ENCODE measurements around the gene PDPK1.
"Not testable (repeated sequence)": the region's sequence is repeated elsewhere in the genome, so short reads cannot be mapped to it uniquely, and the experiment has no call there.

The PDPK1 gene

DNA sequence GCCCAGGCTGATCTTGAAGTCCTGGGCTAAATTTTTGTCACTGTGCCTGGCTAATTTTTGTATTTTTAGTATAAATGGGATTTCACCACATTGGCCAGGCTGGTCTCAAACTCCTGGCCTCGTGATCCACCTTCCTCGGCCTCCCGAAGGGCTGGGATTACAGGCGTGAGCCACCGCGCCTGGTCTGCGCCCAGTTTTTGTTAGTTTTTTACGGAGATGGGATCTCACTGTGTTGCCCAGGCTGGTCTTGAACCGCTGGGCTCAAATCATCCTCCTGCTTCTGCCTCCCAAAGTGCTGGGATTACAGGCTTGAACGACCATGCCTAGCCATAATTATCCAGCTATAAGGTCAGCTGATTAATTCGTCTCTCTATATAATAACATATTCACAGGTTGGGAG is 3.9 kb upstream of the PDPK1 start:
- 98% methylated on average over 8 of the region's 11 CpGs for WGBS

DNA sequence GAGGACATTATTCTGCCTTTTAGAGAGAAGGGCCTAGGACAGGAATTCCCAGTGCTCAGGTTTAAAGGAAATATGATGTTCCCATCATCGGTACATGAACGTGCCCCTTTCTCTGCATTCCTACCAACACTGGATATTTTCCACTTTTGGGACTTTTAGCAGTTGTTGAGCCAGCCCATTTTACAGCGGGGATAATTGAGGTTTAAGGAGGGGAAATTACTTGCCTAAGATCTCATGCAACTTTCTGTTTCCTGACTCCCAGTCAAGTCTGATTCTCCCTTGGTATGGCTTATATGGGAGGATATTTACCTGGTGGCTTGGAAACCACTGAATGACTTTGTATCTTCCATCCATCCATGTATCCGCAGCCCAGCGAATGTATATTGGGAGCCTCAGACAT is 3.5 kb upstream of the PDPK1 start:
- H3K18ac ChIP-seq (ENCODE audit: low read depth in 1 of 2, low read length in 2 of 2); DNase-seq; H4K8ac ChIP-seq (ENCODE audit: low read length); H3K4me3 ChIP-seq (ENCODE audit: insufficient read depth in 1 of 2, low read depth in 1 of 2, low read length in 2 of 2); H3K23ac ChIP-seq (ENCODE audit: low read length in 2 of 2); H3K27ac ChIP-seq (ENCODE audit: low read length, poor library complexity, severe bottlenecking); H2BK5ac ChIP-seq (ENCODE audit: low read depth, low read length, poor library complexity, severe bottlenecking); H4K91ac ChIP-seq (ENCODE audit: low read length); H3K9me3 ChIP-seq (ENCODE audit: control insufficient read depth, low read length); H2AFZ ChIP-seq (ENCODE audit: low read depth, low read length); H3K4me2 ChIP-seq (ENCODE audit: low read length, poor library complexity, severe bottlenecking); H2AK5ac ChIP-seq (ENCODE audit: low read length, severe bottlenecking); H3K27me3 ChIP-seq (ENCODE audit: control insufficient read depth in 1 of 2, insufficient read depth in 1 of 2, low read length in 2 of 2); H2BK120ac ChIP-seq (ENCODE audit: low read depth, low read length); H3K14ac ChIP-seq (ENCODE audit: low read length in 2 of 2); H2BK12ac ChIP-seq (ENCODE audit: low read length in 2 of 2); H2BK15ac ChIP-seq (ENCODE audit: low read depth, poor library complexity, severe bottlenecking); H3K4ac ChIP-seq (ENCODE audit: low read depth in 1 of 2, low read length in 2 of 2); H3K79me1 ChIP-seq (replicated peaks; ENCODE audit: low read length, poor library complexity, severe bottlenecking): not testable (repeated sequence)
- H3K36me3 ChIP-seq (ENCODE audit: control insufficient read depth in 1 of 2, insufficient read depth in 2 of 2, low read depth in 1 of 2, low read length in 2 of 2), result peaks cover 14 to 18% of the 10 kb centered on the region in 2 experiments
- peaks cover 21% of the 10 kb centered on the region for H3K4me1 ChIP-seq (ENCODE audit: control insufficient read depth, insufficient read depth, low read depth, low read length)
- peak overlapping the region; percentile 96 for H3K9ac ChIP-seq (ENCODE audit: low read length)
- 96% methylated on average over 4 of the region's 5 CpGs for WGBS

More for the DNA sequence above, 3.9 kb upstream of the PDPK1 start:
- Histone ChIP-seq H3K9ac (ENCODE audit: low read length) (peak overlapping the region; percentile 96), H3K27me3 (ENCODE audit: control insufficient read depth in 1 of 2, insufficient read depth in 1 of 2, low read length in 2 of 2) (no peaks in the 10 kb centered on the region), H3K79me1 (replicated peaks; ENCODE audit: low read length, poor library complexity, severe bottlenecking) (peaks cover 7% of the 10 kb centered on the region), H4K8ac (ENCODE audit: low read length) (no peak overlapping the region), H2BK120ac (ENCODE audit: low read depth, low read length) (no peak overlapping the region), H3K4me3 (ENCODE audit: insufficient read depth in 1 of 2, low read depth in 1 of 2, low read length in 2 of 2) (no peak overlapping the region), H2BK15ac (ENCODE audit: low read depth, poor library complexity, severe bottlenecking) (no peak overlapping the region), H2BK12ac (ENCODE audit: low read length in 2 of 2) (no peak overlapping the region), H3K36me3 (ENCODE audit: control insufficient read depth in 1 of 2, insufficient read depth in 2 of 2, low read depth in 1 of 2, low read length in 2 of 2) (peaks cover 19 to 22% of the 10 kb centered on the region in 2 experiments), H2AK5ac (ENCODE audit: low read length, severe bottlenecking) (no peak overlapping the region), H3K27ac (ENCODE audit: low read length, poor library complexity, severe bottlenecking) (no peak overlapping the region), H2BK5ac (ENCODE audit: low read depth, low read length, poor library complexity, severe bottlenecking) (no peak overlapping the region), H4K91ac (ENCODE audit: low read length) (no peak overlapping the region), H3K4me1 (ENCODE audit: control insufficient read depth, insufficient read depth, low read depth, low read length) (peaks cover 20% of the 10 kb centered on the region), H2AFZ (ENCODE audit: low read depth, low read length) (no peak overlapping the region), H3K23ac (ENCODE audit: low read length in 2 of 2) (no peak overlapping the region), H3K14ac (ENCODE audit: low read length in 2 of 2) (no peak overlapping the region), H3K4me2 (ENCODE audit: low read length, poor library complexity, severe bottlenecking) (no peak overlapping the region), H3K18ac (ENCODE audit: low read depth in 1 of 2, low read length in 2 of 2) (no peak overlapping the region), H3K9me3 (ENCODE audit: control insufficient read depth, low read length) (no peaks in the 10 kb centered on the region), H3K4ac (ENCODE audit: low read depth in 1 of 2, low read length in 2 of 2) (no peak overlapping the region)
- no peak for DNase-seq

DNA sequence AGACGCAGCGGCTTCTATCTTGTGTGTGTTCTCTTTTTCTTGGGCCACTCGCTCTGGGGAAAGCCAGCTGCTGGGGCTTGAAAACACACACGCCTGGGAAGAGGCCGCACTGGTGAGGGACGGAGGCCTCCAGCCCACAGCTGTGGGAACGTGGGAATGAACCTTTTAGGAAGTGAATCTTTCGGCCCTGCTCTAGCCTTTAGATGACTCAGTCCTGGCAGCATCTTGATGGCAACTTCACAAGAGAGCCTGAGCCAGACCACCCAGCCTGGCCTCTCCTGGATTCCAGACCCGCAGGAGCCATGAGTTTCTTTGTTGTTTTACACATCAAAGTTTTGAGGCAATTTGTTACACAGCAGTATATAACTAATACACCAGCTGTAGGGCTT is 2.2 kb upstream of the PDPK1 start:
- no peak overlapping the region for H3K14ac ChIP-seq (ENCODE audit: low read length in 2 of 2)
- no peak overlapping the region for H3K4ac ChIP-seq (ENCODE audit: low read depth in 1 of 2, low read length in 2 of 2)
- H3K27me3 ChIP-seq (ENCODE audit: control insufficient read depth in 1 of 2, insufficient read depth in 1 of 2, low read length in 2 of 2), result no peaks in the 10 kb centered on the region
- peak overlapping the region; percentile 56 for H3K9ac ChIP-seq (ENCODE audit: low read length)
- H3K18ac ChIP-seq (ENCODE audit: low read depth in 1 of 2, low read length in 2 of 2), result peak overlapping the region in 1 of 2 experiments; percentile 11
- peak overlapping the region in 1 of 2 experiments; percentile 19 for H3K4me3 ChIP-seq (ENCODE audit: insufficient read depth in 1 of 2, low read depth in 1 of 2, low read length in 2 of 2)
- peaks cover 2 to 5% of the 10 kb centered on the region in 2 experiments for H3K36me3 ChIP-seq (ENCODE audit: control insufficient read depth in 1 of 2, insufficient read depth in 2 of 2, low read depth in 1 of 2, low read length in 2 of 2)
- WGBS, result 63% methylated on average over 8 of the region's 9 CpGs
- H3K9me3 ChIP-seq (ENCODE audit: control insufficient read depth, low read length), result no peaks in the 10 kb centered on the region
- peak overlapping the region in 1 of 2 experiments; percentile 39 for H2BK12ac ChIP-seq (ENCODE audit: low read length in 2 of 2)
- no peak overlapping the region for H3K4me2 ChIP-seq (ENCODE audit: low read length, poor library complexity, severe bottlenecking)
- H4K8ac ChIP-seq (ENCODE audit: low read length), result peak overlapping the region; percentile 19
- no peak overlapping the region for H4K91ac ChIP-seq (ENCODE audit: low read length)
- peak; percentile 79 for DNase-seq
- H3K79me1 ChIP-seq (replicated peaks; ENCODE audit: low read length, poor library complexity, severe bottlenecking), result no peaks in the 10 kb centered on the region
- no peak overlapping the region for H2AFZ ChIP-seq (ENCODE audit: low read depth, low read length)
- no peak overlapping the region for H3K27ac ChIP-seq (ENCODE audit: low read length, poor library complexity, severe bottlenecking)
- H2BK5ac ChIP-seq (ENCODE audit: low read depth, low read length, poor library complexity, severe bottlenecking), result no peak overlapping the region
- no peak overlapping the region for H2BK120ac ChIP-seq (ENCODE audit: low read depth, low read length)
- H2AK5ac ChIP-seq (ENCODE audit: low read length, severe bottlenecking), result peak overlapping the region; percentile 58
- no peak overlapping the region for H2BK15ac ChIP-seq (ENCODE audit: low read depth, poor library complexity, severe bottlenecking)
- H3K4me1 ChIP-seq (ENCODE audit: control insufficient read depth, insufficient read depth, low read depth, low read length), result peaks cover 27% of the 10 kb centered on the region
- no peak overlapping the region for H3K23ac ChIP-seq (ENCODE audit: low read length in 2 of 2)

DNA sequence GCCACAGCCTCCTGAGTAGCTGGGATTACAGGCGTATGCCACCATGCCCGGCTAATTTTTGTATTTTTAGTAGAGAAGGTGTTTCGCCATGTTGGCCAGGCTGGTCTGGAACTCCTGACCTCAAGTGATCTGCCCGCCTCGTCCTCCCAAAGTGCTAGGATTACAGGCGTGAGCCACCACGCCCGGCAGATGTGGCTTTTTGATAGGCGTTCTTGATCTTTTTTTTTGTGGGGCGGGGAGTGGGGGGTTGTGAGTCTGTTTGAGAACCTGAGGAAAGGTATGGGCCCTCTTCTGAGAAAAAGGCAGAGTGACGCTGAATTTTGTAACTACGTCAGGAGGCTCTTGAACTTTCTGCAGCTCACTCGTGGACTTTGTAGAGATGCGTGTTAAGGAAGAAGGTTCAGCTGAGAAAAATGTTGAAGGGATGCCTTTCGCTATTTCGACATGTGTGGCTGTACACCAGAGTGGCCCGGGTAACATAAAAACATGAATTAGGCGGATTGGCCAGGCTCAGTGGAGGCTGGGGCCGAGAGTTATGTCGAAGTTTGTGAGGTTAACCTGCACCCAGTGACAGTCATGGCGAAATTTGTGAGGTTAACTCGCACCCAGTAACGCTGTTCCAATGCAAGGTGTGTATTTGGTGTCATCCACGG is 1.5 kb downstream of the PDPK1 start:
- H3K9ac ChIP-seq (ENCODE audit: low read length), result peak overlapping the region; percentile 84
- H3K27me3 ChIP-seq (ENCODE audit: control insufficient read depth in 1 of 2, insufficient read depth in 1 of 2, low read length in 2 of 2), result not testable (repeated sequence)

More for the DNA sequence above, 1.5 kb downstream of the PDPK1 start:
- not testable (repeated sequence) for H2BK15ac ChIP-seq (ENCODE audit: low read depth, poor library complexity, severe bottlenecking); H3K18ac ChIP-seq (ENCODE audit: low read depth in 1 of 2, low read length in 2 of 2); H3K4me2 ChIP-seq (ENCODE audit: low read length, poor library complexity, severe bottlenecking); H2BK12ac ChIP-seq (ENCODE audit: low read length in 2 of 2); H3K9me3 ChIP-seq (ENCODE audit: control insufficient read depth, low read length); H2AK5ac ChIP-seq (ENCODE audit: low read length, severe bottlenecking); H3K79me1 ChIP-seq (replicated peaks; ENCODE audit: low read length, poor library complexity, severe bottlenecking); DNase-seq; H2AFZ ChIP-seq (ENCODE audit: low read depth, low read length); H3K27ac ChIP-seq (ENCODE audit: low read length, poor library complexity, severe bottlenecking); H3K36me3 ChIP-seq (ENCODE audit: control insufficient read depth in 1 of 2, insufficient read depth in 2 of 2, low read depth in 1 of 2, low read length in 2 of 2); H4K91ac ChIP-seq (ENCODE audit: low read length); H3K4ac ChIP-seq (ENCODE audit: low read depth in 1 of 2, low read length in 2 of 2); H4K8ac ChIP-seq (ENCODE audit: low read length); H3K14ac ChIP-seq (ENCODE audit: low read length in 2 of 2); H3K23ac ChIP-seq (ENCODE audit: low read length in 2 of 2); H2BK5ac ChIP-seq (ENCODE audit: low read depth, low read length, poor library complexity, severe bottlenecking); H2BK120ac ChIP-seq (ENCODE audit: low read depth, low read length)
- Histone ChIP-seq H3K4me3 (ENCODE audit: insufficient read depth in 1 of 2, low read depth in 1 of 2, low read length in 2 of 2) (peak overlapping the region in 1 of 2 experiments; percentile 81), H3K4me1 (ENCODE audit: control insufficient read depth, insufficient read depth, low read depth, low read length) (peaks cover 15% of the 10 kb centered on the region)
- WGBS, result 94% methylated on average over 24 of the region's 24 CpGs
